PC-9 (cell line): ENCODE data around the gene DHRS4.

ENCODE experiments used
- CTCF ChIP-seq: fragments of 200-600 bp; sonication (generic); conservative IDR thresholded peaks from 2 replicates; pipeline ENCODE4 v1.6.1; 2017; ENCODE audit warnings: mixed run types, antibody characterized with exemption, mild to moderate bottlenecking, moderate library complexity
- EZH2 ChIP-seq: fragments of 200-600 bp; sonication (generic); IDR thresholded peaks from 2 replicates; pipeline ENCODE4 v1.8.0; 2017; ENCODE audit warnings: antibody characterized with exemption, low read depth

GRCh38 chr14:23910876-23911210 lies 42.7 kb upstream of the DHRS4 start:
- TF ChIP-seq CTCF (no peak; the same call in none of the 2 replicates), EZH2 (no peak)
